Endodermal cell (in vitro differentiated cells): ENCODE measurements around the gene OLFM4. TPM values are rescaled to one million over a fixed set of nuclear protein-coding genes. Genes with fewer than 3 reads are reported as not detected.

Source experiments
- DNase-seq: peaks from one replicate; pipeline ENCODE4 v3.0.0-alpha.2; 2017
- H3K27ac ChIP-seq: 2 replicates; pipeline ENCODE4 v1.5.1; 2013; ENCODE audit warnings: mild to moderate bottlenecking, low read depth, low read length, moderate library complexity
- H3K27me3 ChIP-seq: 2 replicates; pipeline ENCODE4 v1.6.1; 2013; ENCODE audit warnings: mild to moderate bottlenecking, low read length, moderate library complexity; ENCODE audit not compliant: insufficient read depth, control insufficient read depth, poor library complexity, severe bottlenecking
- H3K36me3 ChIP-seq: 2 replicates; pipeline ENCODE4 v1.7.0; 2013; ENCODE audit warnings: mild to moderate bottlenecking, low read length, moderate library complexity; ENCODE audit not compliant: control insufficient read depth, insufficient read depth
- H3K4me1 ChIP-seq: one replicate; pipeline ENCODE4 v1.7.0; 2013; ENCODE audit warnings: low read length; ENCODE audit not compliant: control insufficient read depth, insufficient read depth
- H3K4me3 ChIP-seq: 2 replicates; pipeline ENCODE4 v1.5.1; 2013; ENCODE audit warnings: mild to moderate bottlenecking, low read length, moderate library complexity
- H3K9ac ChIP-seq: 2 replicates; pipeline ENCODE4 v1.6.1; 2013; ENCODE audit warnings: mild to moderate bottlenecking, low read length, moderate library complexity; ENCODE audit not compliant: poor library complexity, severe bottlenecking; ENCODE audit errors: extremely low read depth
- H3K9me3 ChIP-seq: 2 replicates; pipeline ENCODE4 v1.6.1; 2013; ENCODE audit warnings: mild to moderate bottlenecking, low read length, moderate library complexity; ENCODE audit not compliant: control insufficient read depth
- H3K27ac Mint-ChIP-seq: 2 replicates; pipeline ENCODE4 v1.8.0; 2020; ENCODE audit warnings: mixed read lengths
- H3K27me3 Mint-ChIP-seq: 2 replicates; pipeline ENCODE4 v1.8.0; 2021; ENCODE audit warnings: mild to moderate bottlenecking, mixed read lengths; ENCODE audit not compliant: insufficient read depth
- H3K36me3 Mint-ChIP-seq: 2 replicates; pipeline ENCODE4 v1.8.0; 2020; ENCODE audit warnings: low read depth, mixed read lengths
- H3K4me1 Mint-ChIP-seq: 2 replicates; pipeline ENCODE4 v1.8.0; 2020; ENCODE audit warnings: mixed read lengths
- H3K4me3 Mint-ChIP-seq: 2 replicates; pipeline ENCODE4 v1.8.0; 2020; ENCODE audit warnings: mild to moderate bottlenecking, moderate library complexity, mixed read lengths
- H3K9me3 Mint-ChIP-seq: 2 replicates; pipeline ENCODE4 v1.8.0; 2020; ENCODE audit warnings: mild to moderate bottlenecking, mixed read lengths
- WGBS, 2 experiments: methylation state at CpG; one replicate each; pipeline versions ENCODE4 v1.1.5 to v1.1.7; 2013; ENCODE audit warnings: missing lambda C conversion rate in 2 of 2, mixed read lengths in 1 of 2; ENCODE audit not compliant: insufficient coverage in 1 of 2, insufficient read length in 1 of 2; 5-methylcytosine and 5-hydroxymethylcytosine counted together
- total RNA-seq, 2 donors: library from RNA; stranded (reverse); fragmentation: NEBNext Ultra II Directional in 1 of 2; extraction: Animal tissue kit (Norgen Biotek cat#: 25700) in 1 of 2; gene quantifications; 2 replicates in 1 of 2; 3 replicates in 1 of 2; pipeline ENCODE4 v1.2.1, GENCODE V29; 2021
- TF ChIP-seq, protein P1 (sequence below): fragments of 200-600 bp; sonication (generic); conservative IDR thresholded peaks from 2 replicates; pipeline ENCODE4 v1.5.0; 2021; ENCODE audit warnings: antibody characterized with exemption, mild to moderate bottlenecking

Gene OLFM4
- total RNA-seq, 2 donors from 2014 or later = not detected

DNA sequence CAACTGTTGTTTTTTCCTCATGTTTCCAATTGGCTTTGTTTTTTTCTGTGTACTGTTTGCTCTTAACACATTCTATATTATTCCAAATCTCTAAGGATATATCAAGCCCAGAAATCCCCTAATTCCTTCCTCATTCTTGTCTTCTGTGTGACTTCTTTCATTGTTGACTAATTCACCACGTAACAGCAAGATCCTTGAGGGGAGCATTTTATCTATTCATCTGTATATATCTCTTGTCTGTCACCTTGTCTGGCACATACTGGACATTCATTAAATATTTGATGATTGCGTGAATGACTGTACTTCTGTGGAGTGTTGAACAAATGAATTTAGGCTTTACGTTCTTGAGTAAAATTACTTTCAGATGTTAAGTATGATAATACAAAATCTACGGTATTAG lies 44.8 kb upstream of the OLFM4 start:
- Histone ChIP-seq H3K27ac (no peak overlapping the region), H3K4me1 (no peaks in the 10 kb centered on the region), H3K36me3 (no peaks in the 10 kb centered on the region), H3K9me3 (no peaks in the 10 kb centered on the region), H3K27me3 (no peaks in the 10 kb centered on the region), H3K4me3 (no peak overlapping the region), H3K9ac (no peak overlapping the region)
- Mint-ChIP-seq H3K27me3 (peaks cover 5% of the 10 kb centered on the region), H3K27ac (no peak overlapping the region), H3K4me3 (no peak overlapping the region), H3K4me1 (no peaks in the 10 kb centered on the region), H3K36me3 (no peaks in the 10 kb centered on the region), H3K9me3 (no peaks in the 10 kb centered on the region)
- TF ChIP-seq, protein P1, sequence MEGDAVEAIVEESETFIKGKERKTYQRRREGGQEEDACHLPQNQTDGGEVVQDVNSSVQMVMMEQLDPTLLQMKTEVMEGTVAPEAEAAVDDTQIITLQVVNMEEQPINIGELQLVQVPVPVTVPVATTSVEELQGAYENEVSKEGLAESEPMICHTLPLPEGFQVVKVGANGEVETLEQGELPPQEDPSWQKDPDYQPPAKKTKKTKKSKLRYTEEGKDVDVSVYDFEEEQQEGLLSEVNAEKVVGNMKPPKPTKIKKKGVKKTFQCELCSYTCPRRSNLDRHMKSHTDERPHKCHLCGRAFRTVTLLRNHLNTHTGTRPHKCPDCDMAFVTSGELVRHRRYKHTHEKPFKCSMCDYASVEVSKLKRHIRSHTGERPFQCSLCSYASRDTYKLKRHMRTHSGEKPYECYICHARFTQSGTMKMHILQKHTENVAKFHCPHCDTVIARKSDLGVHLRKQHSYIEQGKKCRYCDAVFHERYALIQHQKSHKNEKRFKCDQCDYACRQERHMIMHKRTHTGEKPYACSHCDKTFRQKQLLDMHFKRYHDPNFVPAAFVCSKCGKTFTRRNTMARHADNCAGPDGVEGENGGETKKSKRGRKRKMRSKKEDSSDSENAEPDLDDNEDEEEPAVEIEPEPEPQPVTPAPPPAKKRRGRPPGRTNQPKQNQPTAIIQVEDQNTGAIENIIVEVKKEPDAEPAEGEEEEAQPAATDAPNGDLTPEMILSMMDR = no peak
- 90 to 100% methylated on average over 1 to 4 of the region's 4 CpGs for WGBS, 2 experiments
- DNase-seq = no peak

DNA sequence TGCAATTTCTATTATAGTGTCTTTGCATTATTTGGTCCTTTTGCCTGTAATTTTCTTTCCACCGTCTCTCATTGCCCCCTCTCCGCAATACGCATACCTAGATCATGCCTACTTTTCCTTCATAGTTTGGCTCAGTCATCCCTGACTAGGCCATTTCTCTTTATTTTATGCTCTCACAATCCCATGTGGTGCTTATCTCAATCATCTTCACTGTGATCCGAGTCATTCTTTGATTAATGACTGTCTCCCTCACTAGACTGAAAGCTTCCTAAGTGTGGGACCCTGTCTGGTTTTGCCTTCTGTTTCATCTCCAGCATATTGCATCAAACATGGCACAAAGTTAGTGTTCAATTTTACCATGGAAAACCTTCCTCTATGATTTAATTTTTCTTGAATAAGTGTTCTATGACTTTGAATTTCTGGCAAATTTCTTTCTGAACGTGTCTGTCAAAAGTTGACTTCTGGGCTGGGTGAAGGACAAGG lies 43.7 kb upstream of the OLFM4 start:
- H3K9me3 ChIP-seq = no peaks in the 10 kb centered on the region
- H3K27ac ChIP-seq = no peak overlapping the region
- H3K4me3 Mint-ChIP-seq = no peak overlapping the region
- TF ChIP-seq, protein P1 = no peak
- no peaks in the 10 kb centered on the region for H3K27me3 ChIP-seq
- H3K9ac ChIP-seq = no peak overlapping the region
- peaks cover 5% of the 10 kb centered on the region for H3K27me3 Mint-ChIP-seq
- no peaks in the 10 kb centered on the region for H3K4me1 ChIP-seq
- no peak overlapping the region for H3K4me3 ChIP-seq
- DNase-seq = no peak
- H3K4me1 Mint-ChIP-seq = no peaks in the 10 kb centered on the region
- H3K36me3 Mint-ChIP-seq = no peaks in the 10 kb centered on the region
- H3K36me3 ChIP-seq = no peaks in the 10 kb centered on the region
- WGBS, 2 experiments = 95 to 100% methylated on average over 5 of the region's 5 CpGs
- no peak overlapping the region for H3K27ac Mint-ChIP-seq
- H3K9me3 Mint-ChIP-seq = no peaks in the 10 kb centered on the region

DNA sequence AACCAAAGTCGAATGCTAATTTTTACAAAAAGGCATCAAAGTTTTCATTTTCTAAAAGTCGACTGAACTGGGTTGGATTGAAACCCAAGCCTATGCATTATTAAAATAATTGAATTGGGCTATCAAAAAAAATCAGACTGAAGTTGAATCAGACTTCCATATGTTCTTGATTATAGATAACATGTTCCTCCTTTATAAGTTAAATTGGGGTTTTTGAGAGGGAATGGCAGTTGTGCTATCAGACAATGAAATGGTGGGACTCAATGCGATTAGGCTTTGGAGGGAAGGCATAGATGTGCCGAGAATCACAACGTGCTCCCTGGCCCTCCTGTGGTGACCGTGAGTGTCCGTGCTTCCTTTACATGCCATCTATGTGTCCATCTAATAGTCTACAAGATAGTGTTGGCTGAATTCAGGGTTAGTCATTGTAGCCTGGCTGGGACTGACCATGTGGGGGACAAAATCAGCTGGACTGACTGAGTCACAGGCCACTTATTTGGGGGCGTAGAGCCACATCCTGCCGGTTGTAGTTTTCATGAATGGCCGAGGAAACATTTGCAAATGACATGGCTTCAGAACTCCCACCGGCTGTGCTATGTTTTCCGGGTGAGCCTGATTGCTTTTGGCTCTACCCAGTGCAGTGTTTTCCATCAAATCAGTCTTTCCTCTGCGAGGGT lies 37.1 kb upstream of the OLFM4 start:
- 67 to 83% methylated on average over 8 to 13 of the region's 13 CpGs for WGBS, 2 experiments
- H3K4me1 Mint-ChIP-seq = peaks cover 7% of the 10 kb centered on the region
- no peak overlapping the region for H3K9ac ChIP-seq
- no peaks in the 10 kb centered on the region for H3K27me3 ChIP-seq
- H3K27me3 Mint-ChIP-seq = no peaks in the 10 kb centered on the region
- H3K27ac ChIP-seq = peak overlapping the region; percentile 62
- no peaks in the 10 kb centered on the region for H3K9me3 ChIP-seq
- no peaks in the 10 kb centered on the region for H3K4me1 ChIP-seq
- no peaks in the 10 kb centered on the region for H3K36me3 ChIP-seq
- no peak overlapping the region for H3K4me3 ChIP-seq
- DNase-seq = no peak
- no peak overlapping the region for H3K4me3 Mint-ChIP-seq
- H3K27ac Mint-ChIP-seq = no peak overlapping the region
- TF ChIP-seq, protein P1 = no peak
- no peaks in the 10 kb centered on the region for H3K36me3 Mint-ChIP-seq
- no peaks in the 10 kb centered on the region for H3K9me3 Mint-ChIP-seq
